Stimulated activated CD8-positive, alpha-beta memory T cell treated with anti-CD3 and anti-CD28 coated beads, Interleukin-4, amount 100 ng/mL, for 24 hours (primary cell): ENCODE results near the gene EFEMP2.
A peak's percentile ranks its signal among the peaks of the same experiment; 100 is the strongest.

Source experiments
- DNase-seq: peaks from one replicate; pipeline ENCODE4 v3.0.0-alpha.2; 2020; ENCODE audit warnings: low read depth

Gene EFEMP2

GRCh38 chr11:65865550-65866172 lies 6.9 kb downstream of the EFEMP2 start:
- DNase-seq, result no peak

GRCh38 chr11:65864706-65865471 lies 7.7 kb downstream of the EFEMP2 start:
- DNase-seq, result no peak

- DNase-seq, result no peak
Measured at GRCh38 chr11:65863889-65864705, 8.5 kb downstream of the EFEMP2 start.

GRCh38 chr11:65862941-65863888 lies 9.4 kb downstream of the EFEMP2 start:
- no peak for DNase-seq

GRCh38 chr11:65862191-65862735 lies 10.3 kb downstream of the EFEMP2 start:
- no peak for DNase-seq

- no peak for DNase-seq
Measured at GRCh38 chr11:65861533-65862183, 10.9 kb downstream of the EFEMP2 start.

GRCh38 chr11:65861165-65861505 lies 11.5 kb downstream of the EFEMP2 start:
- DNase-seq, result no peak

- peak; percentile 93 for DNase-seq
Measured at GRCh38 chr11:65860278-65861164, 12.1 kb downstream of the EFEMP2 start, which contains the start of gene MUS81. MUS81 (plus strand) TSS chr11:65860433; CDS start chr11:65860754, 321 bp downstream.

GRCh38 chr11:65859812-65860277 lies 12.8 kb downstream of the EFEMP2 start:
- no peak for DNase-seq

- peak; percentile 97 for DNase-seq
Measured at GRCh38 chr11:65859095-65859811, 13.3 kb downstream of the EFEMP2 start.

GRCh38 chr11:65858681-65859087 lies 13.9 kb downstream of the EFEMP2 start:
- DNase-seq, result no peak

- peak; percentile 95 for DNase-seq
Measured at GRCh38 chr11:65857853-65858680, 14.5 kb downstream of the EFEMP2 start, which contains the start of gene CFL1. CFL1 (minus strand) TSS chr11:65858180; CDS start chr11:65858099, 81 bp downstream.

GRCh38 chr11:65857500-65857852 lies 15.1 kb downstream of the EFEMP2 start:
- no peak for DNase-seq

GRCh38 chr11:65856689-65857499 lies 15.7 kb downstream of the EFEMP2 start:
- peak; percentile 80 for DNase-seq

GRCh38 chr11:65855927-65856363 lies 16.7 kb downstream of the EFEMP2 start:
- no peak for DNase-seq

GRCh38 chr11:65854852-65855837 lies 17.5 kb downstream of the EFEMP2 start:
- no peak for DNase-seq
